GM19238 (cell line): ENCODE results near the gene PBLD.
A peak's percentile ranks its signal among the peaks of the same experiment; 100 is the strongest.
"Not testable (repeated sequence)": the region's sequence is repeated elsewhere in the genome, so short reads cannot be mapped to it uniquely, and the experiment has no call there.

Experiments used
- DNase-seq: peaks from one replicate; pipeline ENCODE4 v3.0.0; 2011; ENCODE audit warnings: low spot score; ENCODE audit not compliant: insufficient read length

The PBLD gene

GRCh38 chr10:68331455-68332258 lies 1.1 kb downstream of the PBLD start, which contains the start of gene HNRNPH3:
HNRNPH3 (plus strand) TSS chr10:68332064; CDS start chr10:68337222, 5,158 bp downstream.
- DNase-seq, result peak; percentile 82

DNA sequence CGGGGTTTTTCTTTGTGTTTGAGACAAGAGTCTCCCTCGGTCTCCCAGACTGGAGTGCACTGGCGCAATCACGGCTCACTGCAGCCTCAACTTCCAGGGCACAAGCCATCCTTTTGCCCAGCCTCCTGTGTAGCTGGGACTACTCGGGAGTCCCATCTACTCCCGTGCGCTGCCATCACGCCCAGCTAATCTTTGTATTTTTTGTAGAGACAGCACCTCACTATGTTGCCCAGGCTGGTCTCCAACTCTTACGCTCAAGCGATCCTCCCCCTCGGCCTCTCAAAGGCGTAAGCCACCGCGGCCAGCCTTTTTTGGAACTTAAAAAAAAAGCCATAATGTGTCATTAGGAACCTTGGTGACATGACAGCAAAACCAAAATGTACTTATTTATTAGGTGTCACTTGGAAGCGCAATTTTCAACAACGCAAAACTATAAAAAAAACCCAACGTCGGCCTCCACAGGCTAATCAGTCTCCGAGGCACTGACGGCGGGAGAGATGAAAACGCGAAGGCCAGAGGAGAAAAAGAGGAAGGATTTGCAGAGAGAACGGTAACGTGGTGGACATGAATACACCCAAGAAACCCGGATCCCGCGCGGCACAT lies 1.8 kb downstream of the PBLD start:
- DNase-seq, result no peak

GRCh38 chr10:68329506-68329861 lies 3.2 kb downstream of the PBLD start:
- no peak for DNase-seq

DNA sequence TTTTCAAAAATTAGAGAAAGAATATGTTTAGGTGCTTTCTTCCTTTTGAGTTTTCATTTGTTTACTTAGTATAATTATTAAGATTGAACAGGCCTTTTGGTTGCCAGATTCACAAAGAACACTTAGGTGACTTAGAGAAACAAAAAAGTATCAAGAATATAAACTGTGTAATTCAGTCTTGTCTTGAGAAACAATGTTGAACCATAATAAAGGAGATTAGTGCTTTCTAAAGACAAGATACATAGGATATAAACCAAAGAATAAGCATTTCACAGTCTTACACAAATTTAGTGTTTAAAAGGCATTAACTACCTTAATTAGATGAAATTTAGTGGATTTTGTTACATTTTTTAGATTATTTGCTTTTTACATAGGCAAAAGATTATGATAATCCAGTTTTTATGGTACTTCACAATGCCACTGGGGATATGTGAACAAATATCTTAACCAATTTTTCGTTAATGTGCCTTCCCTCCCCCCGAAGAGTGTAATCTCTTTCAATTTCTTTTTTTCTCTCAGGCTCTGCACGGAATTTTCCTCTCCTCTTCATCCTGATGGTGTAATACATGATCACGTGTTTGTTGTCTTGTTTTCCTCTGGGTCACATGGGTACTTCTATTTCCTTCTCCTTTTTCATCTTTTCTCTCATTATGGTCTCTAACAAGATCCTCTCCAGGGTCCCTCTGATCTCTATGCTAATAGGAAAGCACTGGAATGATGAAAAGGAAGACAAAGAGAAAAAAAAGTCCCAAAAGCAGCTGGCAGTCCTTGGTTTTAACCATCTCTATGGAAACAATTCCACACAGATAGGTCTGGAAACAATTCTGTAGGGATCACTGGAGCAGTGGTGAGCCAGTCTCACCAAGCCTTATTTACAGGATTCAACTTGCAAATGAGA lies 4.6 kb downstream of the PBLD start:
- DNase-seq, result no peak

- not testable (repeated sequence) for DNase-seq
Observed at GRCh38 chr10:68324396-68324795, 8.3 kb downstream of the PBLD start.

- DNase-seq, result no peak
Observed at GRCh38 chr10:68318331-68319059, 14.2 kb downstream of the PBLD start.

DNA sequence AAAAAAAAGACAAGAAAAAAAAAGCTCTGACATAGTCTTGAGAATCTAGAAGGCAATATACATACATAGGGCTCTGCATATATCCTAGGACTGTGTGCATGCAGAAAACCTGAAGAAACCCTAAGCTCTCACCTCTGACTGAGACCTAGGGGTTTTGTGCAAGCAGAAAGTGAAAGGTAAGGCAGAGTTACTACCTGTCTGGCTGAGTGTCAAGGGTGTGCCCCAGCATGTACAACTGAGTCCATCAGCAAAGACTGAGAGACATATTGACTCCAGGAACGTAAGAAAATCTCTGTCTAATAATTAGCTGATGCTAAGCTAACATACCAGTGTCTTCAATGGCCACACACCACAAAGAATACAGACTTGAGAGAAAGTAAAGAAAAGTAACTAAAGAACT lies 17.1 kb downstream of the PBLD start:
- DNase-seq, result no peak

DNA sequence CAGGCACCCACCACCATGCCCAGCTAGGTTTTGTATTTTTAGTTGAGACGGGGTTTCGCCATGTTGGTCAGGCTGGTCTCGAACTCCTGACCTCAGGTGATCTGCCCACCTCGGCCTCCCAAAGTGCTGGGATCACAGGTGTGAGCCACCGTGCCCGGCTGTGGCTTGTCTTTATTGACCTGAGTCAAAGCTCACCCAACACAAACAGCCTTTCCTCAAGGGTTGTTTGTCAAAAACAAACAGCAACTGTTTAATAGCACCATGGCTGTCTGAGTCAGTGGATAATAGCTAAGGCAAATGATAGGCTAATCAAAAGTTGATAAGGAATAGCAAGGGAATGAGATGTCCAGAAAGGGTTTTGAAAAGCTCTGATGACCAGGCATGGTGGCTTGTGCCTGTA lies 17.8 kb downstream of the PBLD start:
- DNase-seq, result not testable (repeated sequence)

DNA sequence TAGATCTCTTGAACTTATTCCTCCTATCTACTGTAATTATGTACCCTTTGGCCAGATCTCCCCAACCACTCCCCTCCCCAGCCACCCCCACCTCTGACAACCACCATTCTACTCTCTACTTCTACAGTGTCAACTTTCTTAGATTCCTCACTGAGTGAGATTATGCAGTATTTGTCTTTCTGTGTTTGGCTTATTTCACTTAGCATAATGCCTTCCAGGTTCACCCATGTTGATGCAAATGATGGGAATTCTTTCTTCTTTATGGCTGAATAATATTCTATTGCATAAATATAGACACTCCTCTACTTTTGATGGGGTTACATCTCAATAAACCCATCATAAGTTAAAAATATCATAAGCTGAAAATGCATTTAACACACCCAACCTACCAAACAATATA lies 22.2 kb downstream of the PBLD start:
- DNase-seq, result no peak

DNA sequence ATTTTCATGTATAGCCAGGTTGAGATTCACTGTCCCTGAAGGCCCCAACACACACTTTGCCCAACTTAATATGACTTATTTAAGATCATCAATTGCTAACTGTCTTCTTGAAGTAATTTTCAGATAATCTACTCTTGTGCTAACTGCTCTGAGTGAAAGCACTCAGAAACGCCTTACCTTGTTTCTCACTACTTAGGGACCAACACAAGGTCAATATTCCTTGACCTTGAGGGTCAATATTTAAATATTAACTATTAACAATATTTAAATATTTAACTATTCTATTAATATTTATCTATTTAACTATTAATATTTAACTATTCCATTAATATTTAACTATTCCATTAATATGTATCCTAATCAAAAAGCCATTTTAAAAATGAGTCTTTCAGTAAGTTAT lies 26.9 kb downstream of the PBLD start:
- no peak for DNase-seq

GRCh38 chr10:68303849-68304412 lies 28.8 kb downstream of the PBLD start:
- DNase-seq, result no peak

- DNase-seq, result no peak
Observed at GRCh38 chr10:68302871-68303270, 29.9 kb downstream of the PBLD start.

- DNase-seq, result no peak
Observed at GRCh38 chr10:68302503-68302823, 30.3 kb downstream of the PBLD start.

- no peak for DNase-seq
Observed at GRCh38 chr10:68301790-68302502, 30.8 kb downstream of the PBLD start.

- DNase-seq, result no peak
Observed at GRCh38 chr10:68301301-68301700, 31.4 kb downstream of the PBLD start.

DNA sequence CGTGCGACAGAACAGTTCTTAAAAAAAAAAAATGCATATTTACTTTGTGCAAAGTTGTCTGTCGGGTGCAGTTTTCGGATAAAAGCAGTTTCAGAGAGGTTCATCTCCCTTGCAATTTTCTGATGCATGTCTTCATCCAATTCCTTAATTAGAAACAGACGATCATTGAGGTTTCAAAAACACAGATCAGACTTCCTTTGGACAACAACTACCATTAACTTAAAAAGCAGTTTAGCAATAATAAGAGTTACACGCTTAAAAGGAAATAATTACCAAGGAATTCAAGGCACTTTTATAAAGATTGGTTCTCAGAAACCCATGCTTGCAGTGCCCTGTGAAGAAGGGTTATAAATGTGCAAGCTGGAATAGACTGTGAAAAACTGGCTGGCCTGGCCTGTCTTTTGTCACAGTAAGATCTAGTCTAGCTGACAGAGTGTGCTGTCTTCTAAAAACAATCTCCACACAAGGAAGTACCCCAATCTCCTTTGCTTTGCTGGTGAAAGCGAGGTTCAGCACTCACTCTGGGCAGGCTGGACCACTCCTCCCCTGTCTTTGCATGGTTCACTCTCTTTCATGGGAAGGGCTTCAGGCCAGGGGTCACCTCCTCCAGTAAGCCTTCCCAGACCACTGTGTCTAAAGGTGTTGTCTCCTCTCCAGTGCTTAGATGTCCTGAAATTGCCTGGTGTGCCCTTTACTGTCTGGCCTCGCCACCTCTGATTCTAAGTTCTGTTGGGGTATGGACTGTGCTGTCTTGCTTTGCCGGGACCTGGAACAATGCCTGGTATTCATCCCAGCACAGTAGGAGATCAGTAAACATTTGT lies 35.7 kb downstream of the PBLD start:
- DNase-seq, result no peak

DNA sequence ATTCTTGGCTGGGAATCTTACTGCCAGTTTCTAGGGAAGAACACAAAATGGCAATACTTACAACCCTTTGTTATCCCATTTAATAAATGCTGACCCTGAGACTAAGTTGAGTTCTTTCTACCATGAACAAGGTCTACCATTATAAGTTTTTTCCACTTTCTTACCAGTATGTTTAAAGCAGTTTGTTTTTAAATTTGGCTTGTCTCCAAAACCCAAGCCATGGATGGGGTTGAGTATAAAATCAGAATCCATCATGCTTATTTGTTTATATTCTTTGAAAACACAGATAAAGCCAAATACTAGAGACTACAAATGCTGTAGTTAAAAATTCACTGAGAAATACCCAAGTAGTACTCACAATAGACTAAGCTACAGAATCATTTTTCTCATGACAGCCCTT lies 42.0 kb downstream of the PBLD start:
- no peak for DNase-seq

DNA sequence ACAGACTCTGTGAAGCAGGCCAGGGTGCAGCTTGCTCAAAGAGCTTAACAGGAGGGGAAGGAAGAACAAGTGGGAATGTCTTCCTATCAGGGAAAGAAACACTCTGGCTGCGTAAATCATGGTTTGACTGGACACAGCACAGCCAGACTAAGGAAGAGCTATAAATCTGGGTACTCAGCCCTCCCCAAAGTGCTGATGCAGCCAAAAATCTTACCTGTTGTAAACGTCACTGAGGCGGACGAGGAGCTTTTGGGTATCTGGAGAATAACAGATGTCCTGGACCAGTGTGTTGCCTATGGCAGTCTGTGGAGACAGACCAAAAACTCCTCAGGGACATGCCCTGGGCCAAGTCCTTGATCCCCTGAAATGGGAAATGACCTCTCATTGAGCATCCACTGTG lies 44.0 kb downstream of the PBLD start:
- DNase-seq, result no peak

GRCh38 chr10:68284062-68285001 lies 48.4 kb downstream of the PBLD start:
- no peak for DNase-seq
